ENCODE results near the gene P2RY14.

DNA sequence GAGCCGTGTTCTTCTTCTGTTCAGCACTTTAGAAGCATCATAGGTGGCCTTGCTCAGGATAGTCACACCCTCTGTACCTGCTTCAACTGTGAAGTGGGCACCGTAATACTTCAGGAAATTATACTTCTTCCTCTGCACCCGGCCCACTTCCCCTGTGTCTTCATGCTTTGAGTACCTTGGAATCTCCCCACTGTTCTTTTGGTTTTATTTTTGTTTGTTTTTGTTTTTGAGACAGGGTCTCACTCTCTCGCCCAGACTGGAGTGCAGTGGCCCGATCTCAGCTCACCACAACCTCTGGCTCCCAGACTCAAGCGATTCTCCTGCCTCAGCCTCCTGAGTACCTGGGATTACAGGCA lies 1.7 kb downstream of the P2RY14 start:
- TF ChIP-seq MYNN (tag by site-specific recombination; IDR thresholded peaks at IDR 0.05; ENCODE audit: borderline replicate concordance) = no peak
- no peak for TF ChIP-seq ZNF311 (tag by site-specific recombination; IDR thresholded peaks at IDR 0.05; ENCODE audit: borderline replicate concordance)
- no peak for TF ChIP-seq ZNF121 (tag by site-specific recombination; IDR thresholded peaks at IDR 0.05)
- TF ChIP-seq, protein P1, sequence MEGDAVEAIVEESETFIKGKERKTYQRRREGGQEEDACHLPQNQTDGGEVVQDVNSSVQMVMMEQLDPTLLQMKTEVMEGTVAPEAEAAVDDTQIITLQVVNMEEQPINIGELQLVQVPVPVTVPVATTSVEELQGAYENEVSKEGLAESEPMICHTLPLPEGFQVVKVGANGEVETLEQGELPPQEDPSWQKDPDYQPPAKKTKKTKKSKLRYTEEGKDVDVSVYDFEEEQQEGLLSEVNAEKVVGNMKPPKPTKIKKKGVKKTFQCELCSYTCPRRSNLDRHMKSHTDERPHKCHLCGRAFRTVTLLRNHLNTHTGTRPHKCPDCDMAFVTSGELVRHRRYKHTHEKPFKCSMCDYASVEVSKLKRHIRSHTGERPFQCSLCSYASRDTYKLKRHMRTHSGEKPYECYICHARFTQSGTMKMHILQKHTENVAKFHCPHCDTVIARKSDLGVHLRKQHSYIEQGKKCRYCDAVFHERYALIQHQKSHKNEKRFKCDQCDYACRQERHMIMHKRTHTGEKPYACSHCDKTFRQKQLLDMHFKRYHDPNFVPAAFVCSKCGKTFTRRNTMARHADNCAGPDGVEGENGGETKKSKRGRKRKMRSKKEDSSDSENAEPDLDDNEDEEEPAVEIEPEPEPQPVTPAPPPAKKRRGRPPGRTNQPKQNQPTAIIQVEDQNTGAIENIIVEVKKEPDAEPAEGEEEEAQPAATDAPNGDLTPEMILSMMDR (tag by site-specific recombination; IDR thresholded peaks at IDR 0.05) = no peak
- TF ChIP-seq, protein P2, sequence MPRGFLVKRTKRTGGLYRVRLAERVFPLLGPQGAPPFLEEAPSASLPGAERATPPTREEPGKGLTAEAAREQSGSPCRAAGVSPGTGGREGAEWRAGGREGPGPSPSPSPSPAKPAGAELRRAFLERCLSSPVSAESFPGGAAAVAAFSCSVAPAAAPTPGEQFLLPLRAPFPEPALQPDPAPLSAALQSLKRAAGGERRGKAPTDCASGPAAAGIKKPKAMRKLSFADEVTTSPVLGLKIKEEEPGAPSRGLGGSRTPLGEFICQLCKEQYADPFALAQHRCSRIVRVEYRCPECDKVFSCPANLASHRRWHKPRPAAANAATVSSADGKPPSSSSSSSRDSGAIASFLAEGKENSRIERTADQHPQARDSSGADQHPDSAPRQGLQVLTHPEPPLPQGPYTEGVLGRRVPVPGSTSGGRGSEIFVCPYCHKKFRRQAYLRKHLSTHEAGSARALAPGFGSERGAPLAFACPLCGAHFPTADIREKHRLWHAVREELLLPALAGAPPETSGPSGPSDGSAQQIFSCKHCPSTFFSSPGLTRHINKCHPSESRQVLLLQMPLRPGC (tag by site-specific recombination; IDR thresholded peaks at IDR 0.05) = no peak
- TF ChIP-seq SETDB1 (IDR thresholded peaks at IDR 0.05; ENCODE audit: insufficient read length, low read length) = no peak
